Right lobe of liver (tissue), 4 donors: ENCODE measurements around the gene EMILIN3.
A peak's percentile ranks its signal among the peaks of the same experiment; 100 is the strongest.

Experiments used
- POLR2A ChIP-seq: fragments of 450-650 bp; IDR thresholded peaks from one replicate; pipeline ENCODE4 v1.6.1; 2017; ENCODE audit warnings: antibody characterized with exemption, mild to moderate bottlenecking
- TF ChIP-seq, protein P1 (sequence below), 4 donors: fragments of 200-600 bp in 3 of 4; fragments of 450-650 bp in 1 of 4; IDR thresholded peaks; one replicate each; pipeline versions ENCODE4 v1.5.1 to v1.8.0; 2016 to 2022; ENCODE audit warnings: antibody characterized with exemption in 4 of 4, mild to moderate bottlenecking in 2 of 4
- donor health status: DM: no; HTN: no; CAD: no.
- donor health status: DM: no; HTN: no; CAD: no.
- donor health status: DM: no; HTN: yes; CAD: no.

DNA sequence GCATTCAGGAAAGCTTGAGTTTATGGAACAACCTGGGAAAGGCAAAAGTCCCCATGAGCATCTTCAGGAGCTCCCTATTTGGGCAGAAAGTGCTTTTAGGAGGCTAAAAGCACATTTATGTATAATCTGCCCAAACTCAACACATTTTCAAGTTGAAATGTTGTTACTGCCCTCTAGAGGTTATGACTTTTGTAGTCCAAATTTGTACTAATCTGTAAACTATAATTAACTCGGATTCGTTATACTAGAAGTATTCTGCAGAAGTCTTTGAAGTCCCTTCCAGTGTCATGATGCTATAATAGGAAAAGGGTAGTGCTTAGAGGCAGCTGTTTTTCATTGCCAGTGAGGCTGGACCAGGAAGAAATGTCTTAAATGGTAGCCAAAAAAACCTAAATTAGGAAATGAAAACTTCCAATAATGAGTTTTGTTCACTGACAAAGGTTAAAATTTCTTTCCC, 44.8 kb upstream of the EMILIN3 start:
- TF ChIP-seq, protein P1, sequence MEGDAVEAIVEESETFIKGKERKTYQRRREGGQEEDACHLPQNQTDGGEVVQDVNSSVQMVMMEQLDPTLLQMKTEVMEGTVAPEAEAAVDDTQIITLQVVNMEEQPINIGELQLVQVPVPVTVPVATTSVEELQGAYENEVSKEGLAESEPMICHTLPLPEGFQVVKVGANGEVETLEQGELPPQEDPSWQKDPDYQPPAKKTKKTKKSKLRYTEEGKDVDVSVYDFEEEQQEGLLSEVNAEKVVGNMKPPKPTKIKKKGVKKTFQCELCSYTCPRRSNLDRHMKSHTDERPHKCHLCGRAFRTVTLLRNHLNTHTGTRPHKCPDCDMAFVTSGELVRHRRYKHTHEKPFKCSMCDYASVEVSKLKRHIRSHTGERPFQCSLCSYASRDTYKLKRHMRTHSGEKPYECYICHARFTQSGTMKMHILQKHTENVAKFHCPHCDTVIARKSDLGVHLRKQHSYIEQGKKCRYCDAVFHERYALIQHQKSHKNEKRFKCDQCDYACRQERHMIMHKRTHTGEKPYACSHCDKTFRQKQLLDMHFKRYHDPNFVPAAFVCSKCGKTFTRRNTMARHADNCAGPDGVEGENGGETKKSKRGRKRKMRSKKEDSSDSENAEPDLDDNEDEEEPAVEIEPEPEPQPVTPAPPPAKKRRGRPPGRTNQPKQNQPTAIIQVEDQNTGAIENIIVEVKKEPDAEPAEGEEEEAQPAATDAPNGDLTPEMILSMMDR (IDR thresholded peaks at IDR 0.05), result peak; percentile 13 to 43 (median 40)
- TF ChIP-seq POLR2A, result no peak
